ENCODE results near the gene ZNF432.
A peak's percentile ranks its signal among the peaks of the same experiment; 100 is the strongest.

The ZNF432 gene

DNA sequence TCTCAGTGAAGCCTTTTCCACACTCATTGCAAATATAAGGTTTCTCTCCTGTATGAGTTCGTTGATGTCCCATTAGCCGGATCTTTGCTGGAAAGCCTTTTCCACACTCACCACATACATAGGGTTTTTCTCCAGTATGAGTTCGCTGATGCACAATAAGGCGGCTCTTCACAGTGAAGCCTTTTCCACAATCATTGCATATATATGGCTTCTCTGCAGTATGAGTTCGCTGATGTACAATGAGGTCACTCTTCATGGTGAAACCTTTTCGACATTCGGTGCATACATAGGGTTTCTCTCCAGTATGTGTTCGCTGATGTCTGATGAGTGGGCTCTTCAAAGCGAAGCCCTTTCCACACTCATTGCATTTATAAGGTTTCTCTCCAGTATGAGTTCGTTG is 55.2 kb downstream of the ZNF432 start:
- TF ChIP-seq, protein P1, sequence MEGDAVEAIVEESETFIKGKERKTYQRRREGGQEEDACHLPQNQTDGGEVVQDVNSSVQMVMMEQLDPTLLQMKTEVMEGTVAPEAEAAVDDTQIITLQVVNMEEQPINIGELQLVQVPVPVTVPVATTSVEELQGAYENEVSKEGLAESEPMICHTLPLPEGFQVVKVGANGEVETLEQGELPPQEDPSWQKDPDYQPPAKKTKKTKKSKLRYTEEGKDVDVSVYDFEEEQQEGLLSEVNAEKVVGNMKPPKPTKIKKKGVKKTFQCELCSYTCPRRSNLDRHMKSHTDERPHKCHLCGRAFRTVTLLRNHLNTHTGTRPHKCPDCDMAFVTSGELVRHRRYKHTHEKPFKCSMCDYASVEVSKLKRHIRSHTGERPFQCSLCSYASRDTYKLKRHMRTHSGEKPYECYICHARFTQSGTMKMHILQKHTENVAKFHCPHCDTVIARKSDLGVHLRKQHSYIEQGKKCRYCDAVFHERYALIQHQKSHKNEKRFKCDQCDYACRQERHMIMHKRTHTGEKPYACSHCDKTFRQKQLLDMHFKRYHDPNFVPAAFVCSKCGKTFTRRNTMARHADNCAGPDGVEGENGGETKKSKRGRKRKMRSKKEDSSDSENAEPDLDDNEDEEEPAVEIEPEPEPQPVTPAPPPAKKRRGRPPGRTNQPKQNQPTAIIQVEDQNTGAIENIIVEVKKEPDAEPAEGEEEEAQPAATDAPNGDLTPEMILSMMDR (IDR thresholded peaks at IDR 0.05; ENCODE audit: insufficient read depth, low read length, poor library complexity, severe bottlenecking), result no peak
- H3K4me3 ChIP-seq (replicated peaks; ENCODE audit: low read depth, low read length), result no peak overlapping the region
- no peaks in the 10 kb centered on the region for H3K36me3 ChIP-seq (ENCODE audit: control insufficient read depth, insufficient read depth, low read length)
- no peaks in the 10 kb centered on the region for H3K27me3 ChIP-seq (replicated peaks; ENCODE audit: control insufficient read depth, insufficient read depth, low read length)
- DNase-seq (ENCODE audit: extremely low read depth, insufficient read length), result no peak

DNA sequence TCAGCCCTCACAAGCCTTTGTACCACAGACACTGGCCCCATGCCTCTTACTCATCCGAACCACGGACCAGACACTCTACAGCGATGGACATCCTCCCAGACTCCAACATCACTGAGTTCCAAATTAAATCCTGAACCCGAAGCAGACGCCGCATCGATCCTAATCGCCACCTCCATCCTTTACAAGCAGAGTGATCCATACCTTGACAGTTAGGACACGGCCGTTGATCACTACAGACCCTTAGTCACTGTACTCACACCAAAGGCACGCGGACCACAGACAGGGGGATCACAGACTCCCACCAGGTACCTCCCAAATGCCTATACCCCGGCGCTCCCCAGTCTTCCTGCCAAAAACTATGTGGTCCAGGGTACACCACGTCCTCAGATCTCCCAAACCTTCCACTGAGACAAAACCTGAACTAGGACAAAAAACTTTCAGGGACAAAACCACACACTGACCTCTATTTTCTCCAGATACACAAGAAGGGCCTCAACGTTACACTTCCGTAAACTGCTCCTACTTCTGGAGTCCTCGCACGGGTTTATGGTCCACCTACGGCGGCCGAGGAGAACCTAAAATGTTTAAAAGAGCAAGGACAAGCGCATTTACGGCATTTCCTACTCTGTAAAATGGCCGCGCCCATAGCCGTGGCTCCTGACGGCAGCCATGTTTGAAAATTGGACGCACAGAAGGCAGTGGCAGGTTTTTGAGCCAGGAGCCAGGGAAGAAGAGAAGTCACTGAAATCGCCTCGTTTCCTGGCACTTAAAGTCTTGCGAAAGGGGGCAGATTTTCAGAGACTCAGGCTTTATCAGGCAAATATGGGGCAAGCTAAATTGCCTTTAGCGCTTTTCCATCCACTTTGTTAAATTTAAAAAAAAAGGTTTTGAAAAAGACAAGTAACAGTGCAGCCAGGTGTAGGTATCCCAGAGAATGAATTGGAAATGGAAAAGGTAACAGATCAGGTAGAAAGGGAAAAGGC is 62.0 kb downstream of the ZNF432 start, which contains the start of gene ZNF350:
Gene ZNF350 (minus strand): TSS at position 532 of the 983 bp plus-strand sequence. CDS start 12,480 bp downstream, outside the sequence.
- DNase-seq (ENCODE audit: extremely low read depth, insufficient read length), result peak; percentile 66
- Histone ChIP-seq H3K4me3 (replicated peaks; ENCODE audit: low read depth, low read length) (peak within 1 kb of the TSS; percentile 70), H3K27me3 (replicated peaks; ENCODE audit: control insufficient read depth, insufficient read depth, low read length) (no peaks in the 10 kb centered on the region), H3K36me3 (ENCODE audit: control insufficient read depth, insufficient read depth, low read length) (no peaks in the 10 kb centered on the region)
- TF ChIP-seq, protein P1 (IDR thresholded peaks at IDR 0.05; ENCODE audit: insufficient read depth, low read length, poor library complexity, severe bottlenecking), result no peak

DNA sequence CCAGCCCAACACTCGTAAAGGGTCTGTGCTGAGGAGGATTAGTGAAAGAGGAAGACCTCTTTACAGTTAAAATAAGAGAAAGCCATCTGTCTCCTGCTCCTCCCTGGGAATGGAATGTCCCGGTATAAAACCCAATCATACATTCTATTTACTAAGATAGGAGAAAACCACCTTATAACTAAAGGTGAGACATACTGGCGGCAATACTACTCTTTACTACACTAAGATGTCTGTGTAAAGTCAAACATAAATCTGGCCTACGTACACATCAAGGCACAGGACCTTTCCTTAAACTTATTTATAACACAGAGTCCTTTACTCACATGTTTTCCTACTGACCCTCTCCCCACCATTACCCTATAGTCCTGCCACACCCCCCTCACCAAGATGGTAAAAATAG is 65.3 kb downstream of the ZNF432 start:
- TF ChIP-seq, protein P1 (IDR thresholded peaks at IDR 0.05; ENCODE audit: insufficient read depth, low read length, poor library complexity, severe bottlenecking), result no peak
- Histone ChIP-seq H3K27me3 (replicated peaks; ENCODE audit: control insufficient read depth, insufficient read depth, low read length) (no peaks in the 10 kb centered on the region), H3K36me3 (ENCODE audit: control insufficient read depth, insufficient read depth, low read length) (no peaks in the 10 kb centered on the region), H3K4me3 (replicated peaks; ENCODE audit: low read depth, low read length) (no peak overlapping the region)
- DNase-seq (ENCODE audit: extremely low read depth, insufficient read length), result no peak
